BLaER1 treated with 17β-estradiol and CSF1 and Interleukin-3, amounts not matched to agents 10 nM and 100 nM (cell line): ENCODE results near the gene WBP2NL.

ENCODE experiments used
- H3K27ac ChIP-seq, 11 experiments: shearing (Covaris generic); formaldehyde crosslinking; 2 replicates each; pipeline ENCODE4 v1.8.1; 2022
- H3K27me3 ChIP-seq, 11 experiments: shearing (Covaris generic); formaldehyde crosslinking; 2 replicates each; pipeline ENCODE4 v1.8.1; 2022
- H3K36me3 ChIP-seq, 11 experiments: shearing (Covaris generic); formaldehyde crosslinking; 2 replicates each; pipeline ENCODE4 v1.8.1; 2022
- H3K4me1 ChIP-seq, 10 experiments: shearing (Covaris generic); formaldehyde crosslinking; 2 replicates each; pipeline ENCODE4 v1.8.1; 2022
- H3K4me2 ChIP-seq, 11 experiments: shearing (Covaris generic); formaldehyde crosslinking; 2 replicates each; pipeline ENCODE4 v1.8.1; 2022
- H3K4me3 ChIP-seq, 10 experiments: shearing (Covaris generic); formaldehyde crosslinking; 2 replicates each; pipeline ENCODE4 v1.8.1; 2022
- H3K9ac ChIP-seq, 11 experiments: shearing (Covaris generic); formaldehyde crosslinking; 2 replicates each; pipeline ENCODE4 v1.8.1; 2022
- H3K9me3 ChIP-seq, 11 experiments: shearing (Covaris generic); formaldehyde crosslinking; replicated peaks in 1 of 11; 2 replicates each; pipeline ENCODE4 v1.8.1; 2022
- H4K20me1 ChIP-seq, 11 experiments: shearing (Covaris generic); formaldehyde crosslinking; 2 replicates each; pipeline ENCODE4 v1.8.1; 2022
- Cebpa-rat ChIP-seq, 11 experiments: shearing (Covaris generic); IDR thresholded peaks; 2 replicates each; pipeline ENCODE4 v1.8.1; 2022

WBP2NL gene

GRCh38 chr22:41964112-41964491, 34.5 kb upstream of the WBP2NL start:
- Histone ChIP-seq H3K4me3 (no peak overlapping the region), H3K4me1 (peaks cover 8 to 29% (median 19%) of the 10 kb centered on the region in 10 experiments; a peak in 19 of 20 replicates)

GRCh38 chr22:41966225-41966606, 32.4 kb upstream of the WBP2NL start:
- Histone ChIP-seq H3K4me3 (no peak overlapping the region), H3K4me2 (no peak overlapping the region), H3K4me1 (peaks cover 0 to 18% (median 9%) of the 10 kb centered on the region in 10 experiments; a peak in 11 of 20 replicates), H3K9me3 (no peaks in the 10 kb centered on the region), H3K27ac (peak overlapping the region in 2 of 11 experiments; percentile 30 to 45; a peak in 3 of 22 replicates), H4K20me1 (no peaks in the 10 kb centered on the region), H3K9ac (peak overlapping the region in 3 of 11 experiments; percentile 8 to 50 (median 49); a peak in 3 of 22 replicates), H3K27me3 (no peaks in the 10 kb centered on the region), H3K36me3 (no peaks in the 10 kb centered on the region)
- TF ChIP-seq Cebpa-rat (IDR thresholded peaks at IDR 0.05), result no peak

More at GRCh38 chr22:41964112-41964491, 34.5 kb upstream of the WBP2NL start:
- Histone ChIP-seq H3K27ac (no peak overlapping the region), H3K4me2 (no peak overlapping the region), H3K27me3 (no peaks in the 10 kb centered on the region), H3K36me3 (no peaks in the 10 kb centered on the region), H3K9me3 (no peaks in the 10 kb centered on the region), H3K9ac (peak overlapping the region in 1 of 11 experiments; percentile 48; a peak in 1 of 22 replicates), H4K20me1 (no peaks in the 10 kb centered on the region)
- no peak for TF ChIP-seq Cebpa-rat (IDR thresholded peaks at IDR 0.05)

DNA sequence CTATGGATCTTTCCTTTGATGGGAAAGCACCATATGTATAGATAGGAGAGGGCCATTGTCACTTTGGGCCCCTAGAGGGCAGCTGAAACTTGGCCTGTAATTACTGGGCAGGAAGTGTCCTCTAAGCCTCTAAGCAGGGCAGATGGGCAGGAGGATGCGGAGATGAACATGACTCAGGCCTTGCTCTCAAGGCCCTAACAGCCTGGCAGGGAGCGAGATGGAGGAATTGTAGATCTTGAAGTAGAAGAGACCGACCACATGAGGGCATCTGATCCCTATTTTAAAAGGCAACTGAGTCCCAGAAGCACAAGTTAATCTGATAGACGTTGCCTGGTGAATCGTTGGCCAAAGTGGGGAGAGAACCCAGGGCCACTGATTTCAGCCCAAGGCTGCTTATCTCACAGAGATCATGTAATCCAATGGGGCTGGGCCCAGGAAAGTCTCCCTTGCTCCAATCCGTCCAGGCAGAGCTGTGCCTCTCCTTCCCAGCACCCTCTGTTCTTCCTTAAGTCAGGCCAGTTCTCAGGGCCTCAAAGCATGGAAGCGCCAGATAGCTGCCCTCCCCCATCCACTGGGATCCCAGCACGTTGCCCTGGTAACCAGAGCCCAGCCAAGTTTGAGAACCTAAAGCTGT, 31.9 kb upstream of the WBP2NL start:
- H3K4me2 ChIP-seq, result peak overlapping the region in 2 of 11 experiments; percentile 6 to 19; a peak in 1 of 22 replicates

DNA sequence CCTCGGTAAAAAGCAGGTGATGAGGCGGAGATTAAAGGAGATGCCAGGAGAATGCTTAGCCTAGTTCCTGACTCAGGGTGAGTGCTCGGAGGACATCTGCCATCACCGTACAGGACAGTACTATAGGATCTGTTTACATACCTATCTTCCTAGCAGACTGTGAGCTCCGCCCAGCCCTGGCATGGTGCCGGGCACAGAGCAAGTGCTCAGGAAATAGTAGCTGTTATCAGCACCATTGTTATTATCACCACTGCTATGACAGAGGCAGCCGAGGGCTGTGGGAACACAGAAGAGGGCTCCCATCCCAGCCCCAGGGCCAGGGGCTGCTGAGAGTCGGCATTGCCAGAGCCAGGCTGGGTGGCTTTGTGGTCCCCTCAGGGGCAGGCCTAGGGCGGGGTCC, 30.0 kb upstream of the WBP2NL start:
- no peaks in the 10 kb centered on the region for H3K27me3 ChIP-seq
- H3K4me3 ChIP-seq, result no peak overlapping the region
- H3K4me2 ChIP-seq, result peak overlapping the region in 1 of 11 experiments; percentile 36; a peak in 2 of 22 replicates
- peaks cover 0 to 27% (median 17%) of the 10 kb centered on the region in 10 experiments; a peak in 15 of 20 replicates for H3K4me1 ChIP-seq
- no peak overlapping the region for H3K27ac ChIP-seq
- H3K36me3 ChIP-seq, result no peaks in the 10 kb centered on the region
- no peaks in the 10 kb centered on the region for H3K9me3 ChIP-seq
- H4K20me1 ChIP-seq, result no peaks in the 10 kb centered on the region
- no peak for TF ChIP-seq Cebpa-rat (IDR thresholded peaks at IDR 0.05)
- peak overlapping the region in 1 of 11 experiments; percentile 25; a peak in 1 of 22 replicates for H3K9ac ChIP-seq

More for the DNA sequence above, 31.9 kb upstream of the WBP2NL start:
- TF ChIP-seq Cebpa-rat (IDR thresholded peaks at IDR 0.05), result no peak
- no peaks in the 10 kb centered on the region for H3K27me3 ChIP-seq
- H3K36me3 ChIP-seq, result no peaks in the 10 kb centered on the region
- H3K4me3 ChIP-seq, result no peak overlapping the region
- H3K4me1 ChIP-seq, result peaks cover 0 to 18% (median 9%) of the 10 kb centered on the region in 10 experiments; a peak in 11 of 20 replicates
- H3K9ac ChIP-seq, result peak overlapping the region in 3 of 11 experiments; percentile 8 to 50 (median 49); a peak in 6 of 22 replicates
- no peaks in the 10 kb centered on the region for H4K20me1 ChIP-seq
- no peaks in the 10 kb centered on the region for H3K9me3 ChIP-seq
- peak overlapping the region in 4 of 11 experiments; percentile 14 to 45 (median 36); a peak in 8 of 22 replicates for H3K27ac ChIP-seq

- H3K9ac ChIP-seq, result peak within 1 kb of the TSS in 1 of 11 experiments; percentile 25; a peak in 1 of 22 replicates
- no peak within 1 kb of the TSS for H3K27ac ChIP-seq
- no peak within 1 kb of the TSS for H3K4me3 ChIP-seq
- no peaks in the 10 kb centered on the region for H4K20me1 ChIP-seq
- no peak for TF ChIP-seq Cebpa-rat (IDR thresholded peaks at IDR 0.05)
- H3K27me3 ChIP-seq, result no peaks in the 10 kb centered on the region
- H3K9me3 ChIP-seq, result no peaks in the 10 kb centered on the region
- H3K4me2 ChIP-seq, result peak within 1 kb of the TSS in 4 of 11 experiments; percentile 8 to 36 (median 22); a peak in 3 of 22 replicates
- no peaks in the 10 kb centered on the region for H3K36me3 ChIP-seq
- H3K4me1 ChIP-seq, result peaks cover 0 to 32% (median 23%) of the 10 kb centered on the region in 10 experiments; a peak in 15 of 20 replicates
Measured at GRCh38 chr22:41969110-41969646, 29.4 kb upstream of the WBP2NL start, which contains the start of gene SEPTIN3. Gene SEPTIN3 (plus strand): TSS chr22:41969443. CDS start chr22:41971493, 2,050 bp downstream.

- TF ChIP-seq Cebpa-rat (IDR thresholded peaks at IDR 0.05), result no peak
- Histone ChIP-seq H3K4me3 (no peak overlapping the region), H3K4me2 (no peak overlapping the region), H4K20me1 (no peaks in the 10 kb centered on the region), H3K27ac (no peak overlapping the region), H3K4me1 (peaks cover 0 to 45% (median 33%) of the 10 kb centered on the region in 10 experiments; a peak in 16 of 20 replicates), H3K9ac (no peak overlapping the region), H3K27me3 (peaks cover 6 to 10% (median 8%) of the 10 kb centered on the region in 11 experiments; a peak in 20 of 22 replicates), H3K36me3 (no peaks in the 10 kb centered on the region), H3K9me3 (no peaks in the 10 kb centered on the region)
Measured at GRCh38 chr22:41970601-41971000, 28.0 kb upstream of the WBP2NL start.

DNA sequence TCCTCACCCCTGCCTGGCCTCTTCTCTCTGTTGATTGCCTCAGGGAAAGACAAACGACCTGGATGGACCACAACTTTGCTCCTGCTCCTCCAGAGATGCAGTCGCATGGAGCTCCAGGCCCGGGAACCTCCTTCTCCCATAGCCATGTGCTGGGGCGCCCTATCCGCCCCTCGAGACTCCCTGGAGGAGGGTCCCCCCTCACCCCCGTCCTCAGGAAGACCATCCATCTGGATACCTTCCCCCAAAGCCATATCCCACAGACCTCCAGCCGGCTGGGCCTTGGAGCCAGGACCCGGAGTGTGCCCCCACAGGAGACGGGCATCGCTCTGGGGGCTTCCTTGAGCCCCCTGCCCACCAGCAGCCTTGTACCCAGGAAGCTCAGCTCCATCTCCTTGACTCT, 27.2 kb upstream of the WBP2NL start:
- no peak for TF ChIP-seq Cebpa-rat (IDR thresholded peaks at IDR 0.05)
- Histone ChIP-seq H3K9ac (no peak overlapping the region), H4K20me1 (peaks cover 0 to 4% (median 0%) of the 10 kb centered on the region in 11 experiments; a peak in 1 of 22 replicates), H3K36me3 (no peaks in the 10 kb centered on the region), H3K4me3 (no peak overlapping the region), H3K4me2 (no peak overlapping the region), H3K27ac (no peak overlapping the region), H3K4me1 (peaks cover 0 to 53% (median 40%) of the 10 kb centered on the region in 10 experiments; a peak in 17 of 20 replicates), H3K9me3 (no peaks in the 10 kb centered on the region), H3K27me3 (peaks cover 15 to 19% (median 17%) of the 10 kb centered on the region in 11 experiments; a peak in 21 of 22 replicates)

GRCh38 chr22:41974691-41975290, 23.8 kb upstream of the WBP2NL start:
- H4K20me1 ChIP-seq, result peaks cover 0 to 4% (median 0%) of the 10 kb centered on the region in 11 experiments; a peak in 1 of 22 replicates
- H3K4me3 ChIP-seq, result no peak overlapping the region
- no peaks in the 10 kb centered on the region for H3K9me3 ChIP-seq
- peak overlapping the region in 9 of 11 experiments; percentile 5 to 99 (median 35); a peak in 10 of 22 replicates for H3K4me2 ChIP-seq
- no peak overlapping the region for H3K27ac ChIP-seq
- no peak overlapping the region for H3K9ac ChIP-seq
- peaks cover 0 to 49% (median 37%) of the 10 kb centered on the region in 10 experiments; a peak in 18 of 20 replicates for H3K4me1 ChIP-seq
- H3K27me3 ChIP-seq, result peaks cover 23 to 36% (median 30%) of the 10 kb centered on the region in 11 experiments
- no peaks in the 10 kb centered on the region for H3K36me3 ChIP-seq
- TF ChIP-seq Cebpa-rat (IDR thresholded peaks at IDR 0.05), result peak in 3 of 11 experiments; percentile 21 to 78 (median 71); a peak in 4 of 22 replicates
